HG03066 (cell line): ENCODE data around the gene UTP25.
"Not testable (repeated sequence)": the region's sequence is repeated elsewhere in the genome, so short reads cannot be mapped to it uniquely, and the experiment has no call there.

Source experiments
- ATAC-seq: cut with Tn5 transposase; IDR thresholded peaks from one replicate; pipeline ENCODE4 v1.9.1; 2021; ENCODE audit warnings: low read depth; ENCODE audit not compliant: unreplicated experiment

Gene UTP25

DNA sequence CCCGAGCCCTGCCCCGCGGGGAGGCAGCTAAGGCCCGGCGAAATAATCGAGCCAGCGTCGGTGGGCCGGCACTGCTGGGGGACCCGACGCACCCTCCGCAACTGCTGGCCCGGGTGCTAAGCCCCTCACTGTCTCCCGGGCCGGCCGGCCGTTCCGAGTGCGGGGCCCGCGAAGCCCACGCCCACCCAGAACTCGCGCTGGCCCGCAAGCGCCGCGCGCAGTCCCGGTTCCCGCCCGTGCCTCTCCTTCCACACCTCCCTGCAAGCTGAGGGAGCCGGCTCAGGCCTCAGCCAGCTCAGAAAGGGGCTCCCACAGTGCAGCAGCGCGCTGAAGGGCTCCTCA, 61.3 kb downstream of the UTP25 start:
- ATAC-seq, result no peak

DNA sequence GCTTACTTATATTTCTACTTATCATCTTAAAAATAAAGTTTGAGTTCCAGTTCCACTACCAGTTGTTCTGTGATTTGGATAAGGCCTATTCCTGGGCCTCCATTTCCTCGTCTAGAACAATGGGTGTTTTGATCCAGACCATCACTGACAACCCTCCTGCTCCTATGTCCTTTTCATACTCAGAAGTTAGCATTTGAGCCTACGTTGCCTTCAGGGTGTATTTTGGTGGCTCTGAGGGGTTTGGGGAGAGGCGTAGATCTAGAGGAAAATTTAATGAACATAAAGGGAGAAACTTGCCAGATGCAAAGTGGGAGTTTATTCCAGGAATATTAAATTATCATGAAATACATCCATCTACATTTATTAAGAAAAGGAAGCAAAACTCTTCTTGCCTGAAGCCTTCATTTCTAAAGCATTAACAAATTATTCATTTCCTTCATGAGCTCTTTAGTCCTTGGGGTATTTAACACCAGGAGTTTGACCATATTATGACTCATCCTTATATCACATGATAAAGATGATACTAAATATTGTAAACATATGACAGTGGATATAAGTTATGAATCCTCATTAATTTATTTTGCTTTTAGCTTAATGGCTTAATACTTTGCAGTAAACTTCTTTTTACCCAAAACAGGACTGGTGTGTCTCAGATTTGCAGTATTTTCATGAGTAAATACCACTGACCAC, 63.0 kb downstream of the UTP25 start:
- no peak for ATAC-seq

GRCh38 chr1:209893751-209894150, 66.0 kb downstream of the UTP25 start:
- ATAC-seq, result no peak

- ATAC-seq, result no peak
Observed at GRCh38 chr1:209895709-209896108, 67.9 kb downstream of the UTP25 start.

- no peak for ATAC-seq
Observed at GRCh38 chr1:209896346-209896745, 68.6 kb downstream of the UTP25 start.

GRCh38 chr1:209898271-209898670, 70.5 kb downstream of the UTP25 start:
- not testable (repeated sequence) for ATAC-seq

DNA sequence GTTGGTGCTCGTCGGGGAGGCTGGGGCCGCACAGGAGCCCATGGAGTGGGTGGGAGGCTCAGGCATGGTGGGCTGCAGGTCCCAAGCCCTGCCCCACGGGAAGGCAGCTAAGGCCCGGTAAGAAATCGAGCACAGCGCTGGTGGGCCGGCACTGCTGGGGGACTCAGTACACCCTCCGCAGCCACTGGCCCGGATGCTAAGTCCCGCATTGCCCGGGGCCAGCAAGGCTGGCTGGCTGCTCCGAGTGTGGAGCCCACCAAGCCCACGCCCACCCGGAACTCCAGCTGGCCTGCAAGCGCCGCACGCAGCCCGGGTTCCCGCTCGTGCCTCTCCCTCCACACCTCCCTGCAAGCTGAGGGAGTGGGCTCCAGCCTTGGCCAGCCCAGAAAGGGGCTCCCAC, 71.1 kb downstream of the UTP25 start:
- not testable (repeated sequence) for ATAC-seq

DNA sequence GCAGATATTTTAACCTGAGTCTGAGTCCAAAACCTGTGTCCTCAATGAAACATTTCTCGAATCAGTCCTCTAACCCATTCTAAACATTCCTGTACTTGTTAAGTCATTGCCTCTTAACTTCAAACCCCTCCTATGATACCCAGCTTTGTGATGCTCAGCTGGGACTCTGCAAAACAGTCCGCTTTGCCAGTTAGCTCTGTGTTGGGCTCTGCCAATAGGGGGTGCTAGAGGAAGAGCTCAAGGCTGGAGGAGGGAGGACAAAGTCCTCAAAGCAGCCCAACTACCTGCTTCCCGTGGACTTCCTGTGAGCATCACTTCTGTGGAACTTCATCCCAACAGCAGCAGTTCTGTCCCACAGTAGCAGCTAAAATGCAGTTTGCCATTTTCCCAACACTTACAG, 72.2 kb downstream of the UTP25 start:
- ATAC-seq, result no peak

DNA sequence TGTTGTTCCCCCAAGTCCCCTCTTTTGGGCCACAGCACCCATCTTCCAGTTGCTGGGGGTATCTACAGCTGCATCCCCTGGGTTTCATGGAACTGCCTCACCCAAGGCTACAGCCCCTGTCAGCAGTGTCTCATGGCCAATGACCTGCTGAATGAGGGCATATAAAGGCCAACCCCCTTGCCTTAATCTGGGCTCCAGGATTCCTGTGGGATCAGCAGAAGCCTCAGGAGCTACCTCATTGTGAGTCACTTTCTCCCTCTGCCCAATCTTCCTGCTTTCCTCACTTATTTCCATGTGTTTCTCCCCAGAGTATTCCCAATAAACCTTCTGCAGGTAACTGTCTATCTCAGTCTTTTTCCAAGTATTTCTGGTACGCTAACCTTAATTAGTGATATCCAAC, 73.0 kb downstream of the UTP25 start:
- no peak for ATAC-seq

- no peak for ATAC-seq
Observed at GRCh38 chr1:209901211-209901610, 73.4 kb downstream of the UTP25 start.

DNA sequence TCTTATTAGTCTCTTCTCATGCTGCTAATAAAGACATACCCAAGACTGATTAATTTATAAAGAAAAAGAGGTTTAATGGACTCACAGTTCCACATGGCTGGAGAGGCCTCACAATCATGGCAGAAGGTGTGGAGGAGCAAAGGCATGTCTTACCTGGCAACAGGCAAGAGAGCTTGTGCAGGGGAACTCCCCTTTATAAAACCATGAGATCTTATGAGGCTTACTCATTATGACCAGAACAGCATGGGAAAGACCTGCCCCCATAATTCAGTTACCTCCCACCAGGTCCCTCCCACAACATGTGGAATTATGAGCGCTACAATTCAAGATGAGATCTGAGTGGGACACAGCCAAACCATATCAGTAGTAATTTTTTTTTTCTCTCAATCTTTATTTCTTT, 77.0 kb downstream of the UTP25 start:
- not testable (repeated sequence) for ATAC-seq
